Neural progenitor cell (in vitro differentiated cells): ENCODE results near the gene GJC3. TPM values are rescaled to one million over a fixed set of nuclear protein-coding genes. Genes with fewer than 3 reads are reported as not detected.

Source experiments
- DNase-seq: peaks from one replicate; pipeline ENCODE4 v3.0.0-alpha.2; 2016; ENCODE audit warnings: low spot score
- H2AFZ ChIP-seq: fragments of 200-600 bp; sonication (generic); replicated peaks from 2 replicates; pipeline ENCODE4 v1.6.1; 2016; ENCODE audit warnings: antibody characterized with exemption
- H3F3A ChIP-seq: fragments of 200-600 bp; sonication (generic); 2 replicates; pipeline ENCODE4 v1.6.1; 2016; ENCODE audit warnings: antibody characterized with exemption, low read depth
- H3K27ac ChIP-seq: fragments of 200-600 bp; sonication (generic); 2 replicates; pipeline ENCODE4 v1.5.1; 2016; ENCODE audit warnings: mild to moderate bottlenecking
- H3K27me3 ChIP-seq: fragments of 200-600 bp; sonication (generic); 2 replicates; pipeline ENCODE4 v1.6.1; 2016; ENCODE audit warnings: mild to moderate bottlenecking, moderate library complexity
- H3K36me3 ChIP-seq: fragments of 200-600 bp; sonication (generic); 2 replicates; pipeline ENCODE4 v1.5.1; 2016
- H3K4me1 ChIP-seq: fragments of 200-600 bp; sonication (generic); 2 replicates; pipeline ENCODE4 v1.6.1; 2016; ENCODE audit warnings: mixed run types
- H3K4me2 ChIP-seq: fragments of 200-600 bp; sonication (generic); 2 replicates; pipeline ENCODE4 v1.6.1; 2016
- H3K4me3 ChIP-seq: fragments of 200-600 bp; sonication (generic); 2 replicates; pipeline ENCODE4 v1.5.1; 2016
- H3K79me2 ChIP-seq: fragments of 200-600 bp; sonication (generic); 2 replicates; pipeline ENCODE4 v1.6.1; 2016; ENCODE audit warnings: low read depth
- H3K9ac ChIP-seq: fragments of 200-600 bp; sonication (generic); 2 replicates; pipeline ENCODE4 v1.6.1; 2016
- H3K9me3 ChIP-seq: fragments of 200-600 bp; sonication (generic); 2 replicates; pipeline ENCODE4 v1.5.1; 2016; ENCODE audit warnings: low read depth
- H4K20me1 ChIP-seq: fragments of 200-600 bp; sonication (generic); 2 replicates; pipeline ENCODE4 v1.6.1; 2016; ENCODE audit warnings: low read depth
- H3K27ac Mint-ChIP-seq: 3 replicates; pipeline ENCODE4 v1.8.0; 2021; ENCODE audit warnings: mixed read lengths
- H3K27me3 Mint-ChIP-seq: 2 replicates; pipeline ENCODE4 v1.8.0; 2022; ENCODE audit warnings: low read depth, mild to moderate bottlenecking, inconsistent platforms, moderate library complexity, mixed read lengths; ENCODE audit not compliant: insufficient read depth
- H3K36me3 Mint-ChIP-seq: 3 replicates; pipeline ENCODE4 v1.8.0; 2021; ENCODE audit warnings: mixed read lengths
- H3K4me1 Mint-ChIP-seq: 3 replicates; pipeline ENCODE4 v1.8.0; 2021; ENCODE audit warnings: mixed read lengths
- H3K4me3 Mint-ChIP-seq: 3 replicates; pipeline ENCODE4 v1.8.0; 2021; ENCODE audit warnings: mild to moderate bottlenecking, moderate library complexity, mixed read lengths
- H3K9me3 Mint-ChIP-seq: 3 replicates; pipeline ENCODE4 v1.8.0; 2020; ENCODE audit warnings: mixed read lengths
- EZH2 ChIP-seq: fragments of 200-600 bp; sonication (generic); IDR thresholded peaks from 2 replicates; pipeline ENCODE4 v1.6.1; 2017; ENCODE audit warnings: antibody characterized with exemption, mild to moderate bottlenecking, moderate library complexity
- EZH2phosphoT487 ChIP-seq: fragments of 200-600 bp; sonication (generic); IDR thresholded peaks from 2 replicates; pipeline ENCODE4 v1.6.1; 2017; ENCODE audit warnings: antibody characterized with exemption
- small RNA-seq: library from RNA; depleted of rRNA; stranded (forward); fragments of <200 nt; gene quantifications from one replicate; pipeline ENCODE3, GENCODE V24; 2015
- total RNA-seq: library from RNA; depleted of rRNA; stranded (reverse); fragments of >200 nt; gene quantifications from 2 replicates; pipeline ENCODE4 v1.2.3, GENCODE V29; 2015; ENCODE audit warnings: low replicate concordance
- TF ChIP-seq, protein P1 (sequence below): fragments of 200-600 bp; sonication (generic); IDR thresholded peaks from 2 replicates; pipeline ENCODE4 v1.5.1; 2017; ENCODE audit warnings: antibody characterized with exemption, mild to moderate bottlenecking

The GJC3 gene
- total RNA-seq, 1 donor from 2014 or later, result 0.34 TPM

DNA sequence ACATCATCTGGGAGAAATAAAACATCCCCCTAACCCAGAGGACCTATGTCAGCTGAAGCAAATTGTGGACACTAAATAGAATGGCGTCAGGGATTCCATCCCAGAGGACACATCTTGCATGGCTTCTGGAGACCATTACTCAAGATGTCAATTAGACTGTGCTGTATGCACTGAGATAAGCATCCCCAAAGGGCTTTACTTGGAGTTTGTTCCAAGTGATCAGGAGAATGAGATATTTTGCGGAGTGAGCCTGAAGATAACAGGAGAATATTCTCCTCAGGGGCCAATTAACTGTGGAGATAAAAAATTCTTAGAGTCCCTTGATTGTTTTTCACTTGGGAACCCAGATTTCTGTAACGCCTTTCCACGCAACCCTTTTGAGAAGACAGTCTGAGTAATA, 48.0 kb downstream of the GJC3 start:
- no peak overlapping the region for H3K27ac Mint-ChIP-seq
- H3K4me3 Mint-ChIP-seq, result no peak overlapping the region
- H3K36me3 ChIP-seq, result no peaks in the 10 kb centered on the region
- no peak overlapping the region for H3K9ac ChIP-seq
- H3K27me3 ChIP-seq, result no peaks in the 10 kb centered on the region
- H3K9me3 Mint-ChIP-seq, result peaks cover 3% of the 10 kb centered on the region
- DNase-seq, result no peak
- peaks cover 5% of the 10 kb centered on the region for H3K27me3 Mint-ChIP-seq
- TF ChIP-seq, protein P1, sequence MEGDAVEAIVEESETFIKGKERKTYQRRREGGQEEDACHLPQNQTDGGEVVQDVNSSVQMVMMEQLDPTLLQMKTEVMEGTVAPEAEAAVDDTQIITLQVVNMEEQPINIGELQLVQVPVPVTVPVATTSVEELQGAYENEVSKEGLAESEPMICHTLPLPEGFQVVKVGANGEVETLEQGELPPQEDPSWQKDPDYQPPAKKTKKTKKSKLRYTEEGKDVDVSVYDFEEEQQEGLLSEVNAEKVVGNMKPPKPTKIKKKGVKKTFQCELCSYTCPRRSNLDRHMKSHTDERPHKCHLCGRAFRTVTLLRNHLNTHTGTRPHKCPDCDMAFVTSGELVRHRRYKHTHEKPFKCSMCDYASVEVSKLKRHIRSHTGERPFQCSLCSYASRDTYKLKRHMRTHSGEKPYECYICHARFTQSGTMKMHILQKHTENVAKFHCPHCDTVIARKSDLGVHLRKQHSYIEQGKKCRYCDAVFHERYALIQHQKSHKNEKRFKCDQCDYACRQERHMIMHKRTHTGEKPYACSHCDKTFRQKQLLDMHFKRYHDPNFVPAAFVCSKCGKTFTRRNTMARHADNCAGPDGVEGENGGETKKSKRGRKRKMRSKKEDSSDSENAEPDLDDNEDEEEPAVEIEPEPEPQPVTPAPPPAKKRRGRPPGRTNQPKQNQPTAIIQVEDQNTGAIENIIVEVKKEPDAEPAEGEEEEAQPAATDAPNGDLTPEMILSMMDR, result no peak
- TF ChIP-seq EZH2phosphoT487 (no peak), EZH2 (no peak)
- H3K79me2 ChIP-seq, result no peaks in the 10 kb centered on the region
- no peak overlapping the region for H2AFZ ChIP-seq
- no peak overlapping the region for H3K4me3 ChIP-seq
- H3K27ac ChIP-seq, result no peak overlapping the region
- no peaks in the 10 kb centered on the region for H3K9me3 ChIP-seq
- H3F3A ChIP-seq, result no peaks in the 10 kb centered on the region
- H3K36me3 Mint-ChIP-seq, result no peaks in the 10 kb centered on the region
- no peak overlapping the region for H3K4me2 ChIP-seq
- no peaks in the 10 kb centered on the region for H3K4me1 ChIP-seq
- no peaks in the 10 kb centered on the region for H4K20me1 ChIP-seq
- H3K4me1 Mint-ChIP-seq, result no peaks in the 10 kb centered on the region

DNA sequence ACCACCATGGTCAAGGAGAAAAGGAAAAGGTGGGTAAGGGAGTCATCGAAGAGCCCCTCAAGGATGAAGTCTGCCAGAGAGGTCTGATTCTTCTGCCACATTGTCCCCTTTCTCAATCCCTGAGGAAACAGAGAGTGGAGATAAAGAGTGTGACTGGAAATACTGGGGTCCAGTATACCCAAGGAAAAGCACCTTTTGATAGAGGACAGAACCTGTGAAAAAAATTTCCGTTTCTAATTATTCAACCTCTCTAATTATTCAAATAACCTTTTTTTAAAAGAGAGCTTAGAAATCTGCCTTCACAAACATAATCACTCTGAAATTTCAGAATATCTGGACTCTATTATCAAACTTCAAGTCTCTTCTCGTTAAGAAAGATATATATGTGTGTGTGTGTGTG, 52.5 kb downstream of the GJC3 start, which contains the start of gene OR2AE1:
Gene OR2AE1 (minus strand): TSS at position 101 of the 400 bp plus-strand sequence. CDS start 0 bp downstream, at position 101.
- Mint-ChIP-seq H3K27me3 (peaks cover 3% of the 10 kb centered on the region), H3K36me3 (no peaks in the 10 kb centered on the region), H3K4me1 (no peaks in the 10 kb centered on the region), H3K4me3 (no peak within 1 kb of the TSS), H3K27ac (no peak within 1 kb of the TSS), H3K9me3 (no peaks in the 10 kb centered on the region)
- TF ChIP-seq EZH2, result no peak
- TF ChIP-seq, protein P1, result no peak
- TF ChIP-seq EZH2phosphoT487, result no peak
- no peaks in the 10 kb centered on the region for H3K4me1 ChIP-seq
- no peaks in the 10 kb centered on the region for H3K9me3 ChIP-seq
- H3K36me3 ChIP-seq, result no peaks in the 10 kb centered on the region
- H3K79me2 ChIP-seq, result no peaks in the 10 kb centered on the region
- no peak within 1 kb of the TSS for H3K4me2 ChIP-seq
- no peak within 1 kb of the TSS for H3K27ac ChIP-seq
- no peaks in the 10 kb centered on the region for H3K27me3 ChIP-seq
- H3K9ac ChIP-seq, result no peak within 1 kb of the TSS
- H4K20me1 ChIP-seq, result no peaks in the 10 kb centered on the region
- no peak for DNase-seq
- H2AFZ ChIP-seq, result no peak within 1 kb of the TSS
- no peak within 1 kb of the TSS for H3K4me3 ChIP-seq
- no peaks in the 10 kb centered on the region for H3F3A ChIP-seq

DNA sequence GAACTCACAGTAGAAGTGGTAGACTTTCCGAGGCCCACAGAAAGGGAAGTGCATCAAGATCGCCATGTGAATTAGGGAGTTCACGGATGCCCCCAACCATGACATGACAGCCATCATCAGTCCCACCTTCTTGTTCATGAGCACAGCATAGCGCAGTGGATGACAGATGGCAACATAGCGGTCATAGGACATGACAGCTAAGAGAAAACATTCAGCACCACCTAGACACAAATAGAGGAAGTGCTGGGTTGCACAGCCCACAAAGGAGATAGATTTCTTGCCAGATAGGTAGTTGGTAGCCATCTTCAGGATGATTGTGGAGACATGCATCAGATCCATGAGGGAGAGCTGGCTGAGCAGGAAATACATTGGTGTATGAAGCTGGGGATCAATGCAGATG, 52.9 kb downstream of the GJC3 start:
- H3K36me3 Mint-ChIP-seq, result no peaks in the 10 kb centered on the region
- Histone ChIP-seq H3F3A (no peaks in the 10 kb centered on the region), H3K9ac (no peak overlapping the region), H3K27ac (no peak overlapping the region), H3K4me1 (no peaks in the 10 kb centered on the region), H3K27me3 (no peaks in the 10 kb centered on the region), H4K20me1 (no peaks in the 10 kb centered on the region), H2AFZ (no peak overlapping the region), H3K9me3 (no peaks in the 10 kb centered on the region), H3K4me3 (no peak overlapping the region), H3K79me2 (no peaks in the 10 kb centered on the region), H3K36me3 (no peaks in the 10 kb centered on the region), H3K4me2 (no peak overlapping the region)
- H3K9me3 Mint-ChIP-seq, result no peaks in the 10 kb centered on the region
- H3K4me3 Mint-ChIP-seq, result no peak overlapping the region
- H3K27ac Mint-ChIP-seq, result no peak overlapping the region
- H3K27me3 Mint-ChIP-seq, result peaks cover 3% of the 10 kb centered on the region
- TF ChIP-seq EZH2phosphoT487, result no peak
- TF ChIP-seq, protein P1, result no peak
- TF ChIP-seq EZH2, result no peak
- no peak for DNase-seq
- H3K4me1 Mint-ChIP-seq, result no peaks in the 10 kb centered on the region

Small RNA genes lying within 50 kb of the gene (small RNA-seq; reads per million reads assigned to genes)
- not detected for gene RF00019
- gene RF00561, result not detected

Other genes starting within 250 kb of the GJC3 start
- not detected in 2 replicates for gene CYP3A5, start 249.6 kb downstream of the GJC3 start, total RNA-seq
- gene CYP3A7, start 194.4 kb downstream of the GJC3 start, total RNA-seq, result not detected in 2 replicates
- gene CYP3A4, start 145.4 kb downstream of the GJC3 start, total RNA-seq, result not detected in 2 replicates
- not detected in 2 replicates for gene CYP3A43, start 101.6 kb downstream of the GJC3 start, total RNA-seq
- not detected in 2 replicates for gene OR2AE1, start 52.6 kb downstream of the GJC3 start, total RNA-seq
- 0.03 TPM in 1 of 2 replicates, not detected in the other for gene TRIM4, start 10.1 kb downstream of the GJC3 start, total RNA-seq
- not detected in 2 replicates for gene AZGP1, start 46.4 kb upstream of the GJC3 start, total RNA-seq
- 39.7 and 43.2 TPM in 2 replicates for gene ZKSCAN1, start 86.0 kb upstream of the GJC3 start, total RNA-seq
- 29.0 and 33.4 TPM in 2 replicates for gene ZSCAN21, start 120.2 kb upstream of the GJC3 start, total RNA-seq
- 56.0 and 73.6 TPM in 2 replicates for gene ZNF3, start 152.1 kb upstream of the GJC3 start, total RNA-seq
- 42.2 and 63.9 TPM in 2 replicates for gene COPS6, start 159.3 kb upstream of the GJC3 start, total RNA-seq
- 206 and 297 TPM in 2 replicates for gene MCM7, start 171.8 kb upstream of the GJC3 start, total RNA-seq
- 15.3 and 15.4 TPM in 2 replicates for gene AP4M1, start 172.0 kb upstream of the GJC3 start, total RNA-seq
- gene TAF6, start 189.7 kb upstream of the GJC3 start, total RNA-seq, result 66.1 and 88.3 TPM in 2 replicates
- gene CNPY4, start 190.0 kb upstream of the GJC3 start, total RNA-seq, result 25.8 and 26.7 TPM in 2 replicates
- 1.6 and 2.7 TPM in 2 replicates for gene MBLAC1, start 197.3 kb upstream of the GJC3 start, total RNA-seq
- 70.5 and 123 TPM in 2 replicates for gene LAMTOR4, start 219.3 kb upstream of the GJC3 start, total RNA-seq
- gene TRAPPC14, start 229.1 kb upstream of the GJC3 start, total RNA-seq, result 4.3 and 13.3 TPM in 2 replicates
- 0.90 and 2.5 TPM in 2 replicates for gene GAL3ST4, start 239.0 kb upstream of the GJC3 start, total RNA-seq
- gene GPC2, start 247.8 kb upstream of the GJC3 start, total RNA-seq, result 17.0 and 61.0 TPM in 2 replicates
- gene STAG3, start 248.3 kb upstream of the GJC3 start, total RNA-seq, result 0.58 and 1.2 TPM in 2 replicates